Hematopoietic multipotent progenitor cell treated with erythropoietin and hydrocortisone succinate and interleukin-3 and kit ligand, for 17 days (in vitro differentiated cells): ENCODE measurements around the gene RAPGEF2.

ENCODE experiments used
- DNase-seq: peaks from one replicate; pipeline ENCODE4 v3.0.0-alpha.2; 2015; ENCODE audit warnings: low spot score

The RAPGEF2 gene

GRCh38 chr4:159197260-159197884 lies 94.5 kb downstream of the RAPGEF2 start:
- DNase-seq = no peak

GRCh38 chr4:159197885-159198269 lies 95.0 kb downstream of the RAPGEF2 start:
- DNase-seq = no peak

- no peak for DNase-seq
Measured at GRCh38 chr4:159199826-159200225, 96.9 kb downstream of the RAPGEF2 start.

- DNase-seq = no peak
Measured at GRCh38 chr4:159201168-159201567, 98.3 kb downstream of the RAPGEF2 start.

- no peak for DNase-seq
Measured at GRCh38 chr4:159204566-159204965, 101.7 kb downstream of the RAPGEF2 start.

GRCh38 chr4:159205466-159205865 lies 102.6 kb downstream of the RAPGEF2 start:
- no peak for DNase-seq

- DNase-seq = no peak
Measured at GRCh38 chr4:159206427-159206871, 103.6 kb downstream of the RAPGEF2 start.

- DNase-seq = no peak
Measured at GRCh38 chr4:159209249-159209648, 106.4 kb downstream of the RAPGEF2 start.

GRCh38 chr4:159210975-159211374 lies 108.1 kb downstream of the RAPGEF2 start:
- DNase-seq = no peak

- DNase-seq = no peak
Measured at GRCh38 chr4:159212675-159213293, 109.9 kb downstream of the RAPGEF2 start.

- DNase-seq = no peak
Measured at GRCh38 chr4:159216834-159217233, 114.0 kb downstream of the RAPGEF2 start.

- DNase-seq = no peak
Measured at GRCh38 chr4:159219862-159220261, 117.0 kb downstream of the RAPGEF2 start.

GRCh38 chr4:159220353-159220752 lies 117.5 kb downstream of the RAPGEF2 start:
- DNase-seq = no peak

GRCh38 chr4:159221280-159221679 lies 118.4 kb downstream of the RAPGEF2 start:
- DNase-seq = no peak

GRCh38 chr4:159222043-159222552 lies 119.2 kb downstream of the RAPGEF2 start:
- no peak for DNase-seq

GRCh38 chr4:159224408-159224807 lies 121.5 kb downstream of the RAPGEF2 start:
- DNase-seq = no peak

GRCh38 chr4:159227378-159227777 lies 124.5 kb downstream of the RAPGEF2 start:
- DNase-seq = no peak

GRCh38 chr4:159227984-159228383 lies 125.1 kb downstream of the RAPGEF2 start:
- no peak for DNase-seq

GRCh38 chr4:159229164-159229563 lies 126.3 kb downstream of the RAPGEF2 start:
- no peak for DNase-seq

- DNase-seq = peak; percentile 35
Measured at GRCh38 chr4:159232465-159233106, 129.7 kb downstream of the RAPGEF2 start.

- no peak for DNase-seq
Measured at GRCh38 chr4:159235779-159236368, 133.0 kb downstream of the RAPGEF2 start.

- DNase-seq = no peak
Measured at GRCh38 chr4:159237975-159238374, 135.1 kb downstream of the RAPGEF2 start.

- no peak for DNase-seq
Measured at GRCh38 chr4:159238631-159239030, 135.8 kb downstream of the RAPGEF2 start.
